Nephron progenitor cell (in vitro differentiated cells): ENCODE results near the gene GABRG3.

Experiments used
- DNase-seq: peaks from one replicate; pipeline ENCODE4 v3.0.0; 2021
- H3K27ac Mint-ChIP-seq: 2 replicates; pipeline ENCODE4 v1.8.0; 2021; ENCODE audit warnings: mild to moderate bottlenecking, moderate library complexity, mixed read lengths
- H3K27me3 Mint-ChIP-seq: 2 replicates; pipeline ENCODE4 v1.8.0; 2021; ENCODE audit warnings: mild to moderate bottlenecking, low read depth, mixed read lengths; ENCODE audit not compliant: poor library complexity
- H3K36me3 Mint-ChIP-seq: 2 replicates; pipeline ENCODE4 v1.8.0; 2021; ENCODE audit warnings: low read depth, mixed read lengths
- H3K4me1 Mint-ChIP-seq: 2 replicates; pipeline ENCODE4 v1.8.0; 2021; ENCODE audit warnings: mixed read lengths
- H3K4me3 Mint-ChIP-seq: 2 replicates; pipeline ENCODE4 v1.8.0; 2021; ENCODE audit warnings: mild to moderate bottlenecking, moderate library complexity, mixed read lengths
- H3K9me3 Mint-ChIP-seq: 2 replicates; pipeline ENCODE4 v1.8.0; 2021; ENCODE audit warnings: mild to moderate bottlenecking, moderate library complexity, mixed read lengths
- TF ChIP-seq, protein P1 (sequence below): fragments of 200-600 bp; sonication (generic); IDR thresholded peaks from 2 replicates; pipeline ENCODE4 v1.5.0; 2021; ENCODE audit warnings: antibody characterized with exemption

GABRG3 gene

DNA sequence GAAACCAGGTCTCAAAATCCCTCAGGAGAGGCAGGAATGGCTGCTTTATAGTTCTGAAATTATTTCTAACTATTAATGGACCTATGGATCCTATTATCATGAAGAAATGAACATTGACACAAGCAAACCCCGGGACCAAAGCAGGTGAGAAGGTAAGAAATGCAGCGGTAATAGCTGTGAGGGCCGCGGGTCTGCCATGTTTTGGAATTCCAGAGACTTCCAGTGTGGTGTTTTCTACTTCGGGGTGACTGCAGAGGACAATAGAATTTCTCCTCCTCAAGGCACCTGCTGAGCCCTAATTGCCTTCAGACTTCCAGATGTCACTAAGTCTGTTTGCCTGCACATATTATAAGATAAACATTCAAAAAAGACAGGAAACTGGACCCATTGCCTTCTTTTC, 437.4 kb downstream of the GABRG3 start:
- no peak for DNase-seq
- no peaks in the 10 kb centered on the region for H3K36me3 Mint-ChIP-seq
- H3K27ac Mint-ChIP-seq = no peak overlapping the region
- H3K4me3 Mint-ChIP-seq = no peak overlapping the region
- peaks cover 2% of the 10 kb centered on the region for H3K27me3 Mint-ChIP-seq
- peaks cover 5% of the 10 kb centered on the region for H3K4me1 Mint-ChIP-seq
- H3K9me3 Mint-ChIP-seq = no peaks in the 10 kb centered on the region
- TF ChIP-seq, protein P1, sequence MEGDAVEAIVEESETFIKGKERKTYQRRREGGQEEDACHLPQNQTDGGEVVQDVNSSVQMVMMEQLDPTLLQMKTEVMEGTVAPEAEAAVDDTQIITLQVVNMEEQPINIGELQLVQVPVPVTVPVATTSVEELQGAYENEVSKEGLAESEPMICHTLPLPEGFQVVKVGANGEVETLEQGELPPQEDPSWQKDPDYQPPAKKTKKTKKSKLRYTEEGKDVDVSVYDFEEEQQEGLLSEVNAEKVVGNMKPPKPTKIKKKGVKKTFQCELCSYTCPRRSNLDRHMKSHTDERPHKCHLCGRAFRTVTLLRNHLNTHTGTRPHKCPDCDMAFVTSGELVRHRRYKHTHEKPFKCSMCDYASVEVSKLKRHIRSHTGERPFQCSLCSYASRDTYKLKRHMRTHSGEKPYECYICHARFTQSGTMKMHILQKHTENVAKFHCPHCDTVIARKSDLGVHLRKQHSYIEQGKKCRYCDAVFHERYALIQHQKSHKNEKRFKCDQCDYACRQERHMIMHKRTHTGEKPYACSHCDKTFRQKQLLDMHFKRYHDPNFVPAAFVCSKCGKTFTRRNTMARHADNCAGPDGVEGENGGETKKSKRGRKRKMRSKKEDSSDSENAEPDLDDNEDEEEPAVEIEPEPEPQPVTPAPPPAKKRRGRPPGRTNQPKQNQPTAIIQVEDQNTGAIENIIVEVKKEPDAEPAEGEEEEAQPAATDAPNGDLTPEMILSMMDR = no peak

DNA sequence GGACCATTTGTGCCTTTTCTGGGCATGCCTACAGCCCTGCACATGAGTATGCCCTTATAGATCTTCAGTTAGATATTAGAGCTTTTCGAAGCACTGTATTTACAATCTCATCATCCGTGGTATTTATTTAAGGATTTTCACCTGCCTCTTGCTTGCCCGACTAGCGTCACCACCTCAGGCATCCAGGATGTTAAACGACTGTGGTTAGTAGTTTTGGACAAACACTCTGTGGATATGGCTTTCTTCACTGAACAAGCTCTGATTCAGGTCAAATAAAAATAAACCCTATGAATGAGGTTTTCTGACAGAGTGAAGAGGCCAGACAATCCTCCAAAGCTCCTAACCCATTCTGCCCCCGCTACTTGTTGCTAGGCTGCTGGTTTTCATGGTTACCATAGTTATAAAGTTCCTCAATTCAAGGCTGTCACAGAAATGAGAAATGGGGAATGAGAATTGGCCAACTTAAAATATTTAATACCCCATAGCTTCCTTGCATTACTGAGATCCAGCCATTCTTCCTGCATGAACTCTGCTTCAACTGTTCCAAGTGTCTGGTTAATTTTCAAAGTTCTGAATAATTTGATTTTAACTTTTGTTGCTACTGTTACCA, 440.1 kb downstream of the GABRG3 start:
- TF ChIP-seq, protein P1 = no peak
- H3K27ac Mint-ChIP-seq = no peak overlapping the region

DNA sequence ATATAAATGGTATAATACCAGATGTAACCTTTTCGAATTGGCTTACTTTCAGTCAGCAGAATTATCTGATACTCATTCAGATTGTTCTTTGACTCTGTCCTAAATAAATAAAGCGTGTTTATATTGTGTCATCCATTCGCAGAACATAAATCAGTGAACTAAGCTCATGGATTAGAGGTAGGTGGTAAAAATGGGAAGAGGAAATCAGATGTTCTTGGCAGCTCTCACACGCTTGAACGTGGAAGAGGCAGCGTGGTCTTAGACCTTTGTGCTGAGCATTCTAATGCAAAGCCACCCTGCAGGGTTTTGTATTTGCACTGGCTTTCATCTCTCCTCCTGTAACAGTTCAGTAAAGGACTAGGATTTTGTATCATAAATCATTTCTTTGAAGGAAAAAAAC, 441.4 kb downstream of the GABRG3 start:
- no peak overlapping the region for H3K4me3 Mint-ChIP-seq
- no peaks in the 10 kb centered on the region for H3K36me3 Mint-ChIP-seq
- TF ChIP-seq, protein P1 = no peak
- H3K27ac Mint-ChIP-seq = no peak overlapping the region
- peaks cover 10% of the 10 kb centered on the region for H3K27me3 Mint-ChIP-seq
- H3K4me1 Mint-ChIP-seq = peaks cover 5% of the 10 kb centered on the region
- no peaks in the 10 kb centered on the region for H3K9me3 Mint-ChIP-seq
- DNase-seq = no peak

More for the DNA sequence above, 440.1 kb downstream of the GABRG3 start:
- no peaks in the 10 kb centered on the region for H3K36me3 Mint-ChIP-seq
- peaks cover 5% of the 10 kb centered on the region for H3K27me3 Mint-ChIP-seq
- peaks cover 5% of the 10 kb centered on the region for H3K4me1 Mint-ChIP-seq
- no peak for DNase-seq
- H3K4me3 Mint-ChIP-seq = no peak overlapping the region
- H3K9me3 Mint-ChIP-seq = no peaks in the 10 kb centered on the region

DNA sequence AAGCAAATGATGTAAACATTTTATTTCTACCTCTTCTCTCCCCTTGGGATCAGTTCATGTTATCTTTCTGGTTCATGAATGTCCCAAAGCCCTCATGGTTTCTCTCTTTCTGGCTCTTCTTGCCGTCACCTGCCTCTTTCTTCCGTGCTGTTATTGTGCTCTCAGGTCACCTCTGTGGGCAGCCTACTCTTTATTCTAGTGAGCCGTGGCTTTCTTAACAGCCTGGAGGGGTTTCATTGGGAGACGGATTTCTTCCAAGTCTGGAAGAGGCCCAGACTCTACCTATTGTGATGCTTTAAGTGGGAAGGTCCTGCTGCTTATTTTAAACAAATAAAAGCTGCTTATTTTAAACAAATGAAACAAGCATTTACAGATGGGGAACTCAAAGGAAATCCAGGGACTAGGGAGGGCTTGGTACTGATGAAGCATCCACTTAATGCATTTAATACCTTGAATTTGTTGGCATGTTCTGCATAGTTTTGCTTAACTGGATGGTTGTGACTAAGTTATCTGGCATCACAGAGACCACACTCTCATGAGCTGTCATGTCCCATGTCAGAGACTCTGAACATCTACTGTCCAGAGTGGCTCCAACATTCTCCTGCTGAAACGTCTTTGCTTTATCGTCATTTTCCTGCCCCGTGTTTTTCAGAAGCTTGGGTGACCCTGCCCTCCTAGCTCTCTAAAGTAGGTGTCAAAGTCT, 443.3 kb downstream of the GABRG3 start:
- TF ChIP-seq, protein P1 = no peak
- Mint-ChIP-seq H3K27ac (no peak overlapping the region), H3K4me1 (peaks cover 16% of the 10 kb centered on the region), H3K9me3 (no peaks in the 10 kb centered on the region), H3K4me3 (no peak overlapping the region), H3K36me3 (no peaks in the 10 kb centered on the region), H3K27me3 (peaks cover 14% of the 10 kb centered on the region)
- DNase-seq = no peak

DNA sequence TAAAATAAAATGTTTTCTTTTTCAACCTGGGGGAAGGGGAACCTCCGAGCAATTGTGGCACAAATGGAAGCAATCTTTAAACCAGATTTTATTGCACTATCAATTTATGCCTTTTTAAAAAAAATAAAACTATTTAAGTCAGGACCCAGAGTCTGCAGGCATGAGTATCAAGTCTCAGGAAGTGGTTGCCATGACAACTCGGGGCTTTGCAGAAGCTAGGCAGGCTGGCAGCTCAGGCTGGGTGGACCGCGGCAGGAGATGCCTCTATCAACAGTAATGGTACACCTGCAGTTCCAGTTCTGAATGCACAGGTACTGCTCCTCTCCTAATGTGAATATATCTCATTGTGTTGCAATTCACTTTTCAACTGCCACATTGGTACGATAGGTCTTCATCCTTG, 447.7 kb downstream of the GABRG3 start:
- Mint-ChIP-seq H3K4me3 (no peak overlapping the region), H3K36me3 (no peaks in the 10 kb centered on the region), H3K4me1 (peaks cover 12% of the 10 kb centered on the region), H3K27ac (no peak overlapping the region), H3K9me3 (no peaks in the 10 kb centered on the region), H3K27me3 (peaks cover 11% of the 10 kb centered on the region)
- peak; percentile 67 for DNase-seq
- TF ChIP-seq, protein P1 = no peak

DNA sequence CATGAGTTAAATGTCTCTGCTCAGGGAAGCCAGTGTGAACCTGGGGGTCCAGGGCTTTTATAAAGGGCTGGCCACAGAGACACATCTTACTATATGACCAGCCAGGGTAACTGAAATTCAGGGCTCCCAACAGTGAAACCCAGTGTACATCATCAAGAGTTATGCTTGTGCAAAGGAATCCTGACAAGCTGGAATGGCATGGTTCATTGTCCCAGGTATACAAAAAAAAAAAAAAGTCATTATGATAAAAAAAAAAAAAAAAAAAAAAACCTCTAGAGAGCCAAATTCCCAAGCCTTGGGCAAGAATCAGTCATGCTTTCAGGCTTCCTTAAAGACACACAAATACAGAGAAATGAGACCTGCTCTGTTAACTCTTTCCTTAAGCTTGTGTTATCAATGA, 452.0 kb downstream of the GABRG3 start:
- no peaks in the 10 kb centered on the region for H3K36me3 Mint-ChIP-seq
- no peak for DNase-seq
- TF ChIP-seq, protein P1 = no peak
- H3K4me1 Mint-ChIP-seq = peaks cover 9% of the 10 kb centered on the region
- H3K27ac Mint-ChIP-seq = no peak overlapping the region
- peaks cover 3% of the 10 kb centered on the region for H3K27me3 Mint-ChIP-seq
- H3K4me3 Mint-ChIP-seq = no peak overlapping the region
- no peaks in the 10 kb centered on the region for H3K9me3 Mint-ChIP-seq
